GM12878 (cell line): ENCODE results near the gene STAT5B. TPM values are rescaled to one million over a fixed set of nuclear protein-coding genes. Genes with fewer than 3 reads are reported as not detected.

Source experiments
- ATF7 ChIP-seq: fragments of 450-650 bp; IDR thresholded peaks from 2 replicates; pipeline ENCODE4 v1.6.1; 2016; ENCODE audit warnings: low read depth, mild to moderate bottlenecking
- BACH1 ChIP-seq: fragments of 450-650 bp; IDR thresholded peaks from 2 replicates; pipeline ENCODE4 v1.6.1; 2017; ENCODE audit warnings: mild to moderate bottlenecking, borderline replicate concordance
- CREB1 ChIP-seq: IDR thresholded peaks from 2 replicates; pipeline ENCODE4 v1.6.1; 2012; ENCODE audit warnings: low read depth, mild to moderate bottlenecking, inconsistent platforms
- CREM ChIP-seq: IDR thresholded peaks from 2 replicates; pipeline ENCODE4 v1.6.1; 2014; ENCODE audit warnings: antibody characterized with exemption, low read depth
- EED ChIP-seq: sonication (generic); IDR thresholded peaks from 2 replicates; pipeline ENCODE4 v1.6.1; 2016; ENCODE audit warnings: antibody characterized with exemption, low read depth
- EGR1 ChIP-seq, 2 experiments: IDR thresholded peaks; 1 replicate in 1 of 2; 2 replicates in 1 of 2; pipeline ENCODE4 v1.6.1; 2011 to 2012; ENCODE audit warnings: low read depth in 2 of 2, low read length in 2 of 2, borderline replicate concordance in 1 of 2, mild to moderate bottlenecking in 1 of 2, moderate library complexity in 1 of 2
- ESRRA ChIP-seq: IDR thresholded peaks from 2 replicates; pipeline ENCODE4 v1.6.1; 2012; ENCODE audit warnings: mild to moderate bottlenecking, low read length, improper control_type of control experiment
- FOXK2 ChIP-seq: fragments of 450-650 bp; IDR thresholded peaks from 2 replicates; pipeline ENCODE4 v1.6.1; 2017; ENCODE audit warnings: mild to moderate bottlenecking, moderate library complexity
- FOXM1 ChIP-seq: IDR thresholded peaks from 2 replicates; pipeline ENCODE4 v1.6.1; 2012; ENCODE audit warnings: low read depth, mild to moderate bottlenecking, inconsistent platforms, low read length, moderate library complexity
- HCFC1 ChIP-seq: fragments of 150-350 bp; IDR thresholded peaks from 2 replicates; pipeline ENCODE4 v1.6.1; 2014; ENCODE audit warnings: low read length
- IRF4 ChIP-seq: IDR thresholded peaks from 2 replicates; pipeline ENCODE4 v1.6.1; 2011; ENCODE audit warnings: low read depth, low read length
- MAX ChIP-seq: IDR thresholded peaks from 2 replicates; pipeline ENCODE4 v1.6.1; 2012; ENCODE audit warnings: low read depth, low read length, improper control_type of control experiment
- NFIC ChIP-seq: IDR thresholded peaks from 2 replicates; pipeline ENCODE4 v1.6.1; 2012; ENCODE audit warnings: low read depth, mild to moderate bottlenecking, inconsistent platforms, low read length, moderate library complexity
- PAX8 ChIP-seq: fragments of 450-650 bp; IDR thresholded peaks from 2 replicates; pipeline ENCODE4 v1.6.1; 2017; ENCODE audit warnings: mild to moderate bottlenecking, moderate library complexity
- POLR2AphosphoS2 ChIP-seq: IDR thresholded peaks from 2 replicates; pipeline ENCODE4 v1.6.1; 2011; ENCODE audit warnings: low read depth, mild to moderate bottlenecking, low read length, improper control_type of control experiment, moderate library complexity
- POU2F2 ChIP-seq: IDR thresholded peaks from 3 replicates; pipeline ENCODE4 v1.6.1; 2011; ENCODE audit warnings: low read depth, mild to moderate bottlenecking, low read length, borderline replicate concordance
- SMAD1 ChIP-seq: fragments of 450-650 bp; IDR thresholded peaks from 2 replicates; pipeline ENCODE4 v1.6.1; 2018; ENCODE audit warnings: mild to moderate bottlenecking, low read depth; ENCODE audit not compliant: partially characterized antibody
- SMAD5 ChIP-seq: IDR thresholded peaks from 2 replicates; pipeline ENCODE4 v1.6.1; 2016; ENCODE audit warnings: antibody characterized with exemption, low read depth
- STAT3 ChIP-seq: IDR thresholded peaks from 2 replicates; pipeline ENCODE4 v1.6.1; 2011; ENCODE audit warnings: low read depth, low read length, improper control_type of control experiment
- TCF3 ChIP-seq: IDR thresholded peaks from 2 replicates; pipeline ENCODE4 v1.6.1; 2012; ENCODE audit warnings: low read depth, mild to moderate bottlenecking, low read length, borderline replicate concordance; ENCODE audit not compliant: insufficient read depth
- WRNIP1 ChIP-seq: IDR thresholded peaks from 2 replicates; pipeline ENCODE4 v1.6.1; 2011; ENCODE audit warnings: low read depth, low read length, improper control_type of control experiment, borderline replicate concordance
- YBX1 ChIP-seq: fragments of 450-650 bp; IDR thresholded peaks from 2 replicates; pipeline ENCODE4 v1.6.1; 2016; ENCODE audit warnings: antibody characterized with exemption
- YY1 ChIP-seq: IDR thresholded peaks from 2 replicates; pipeline ENCODE4 v1.6.1; 2011; ENCODE audit warnings: low read depth, mild to moderate bottlenecking, low read length
- ZBTB40 ChIP-seq: fragments of 450-650 bp; IDR thresholded peaks from 2 replicates; pipeline ENCODE4 v1.6.1; 2016; ENCODE audit warnings: mild to moderate bottlenecking, moderate library complexity, borderline replicate concordance
- ZSCAN29 ChIP-seq: fragments of 450-650 bp; IDR thresholded peaks from 2 replicates; pipeline ENCODE4 v1.6.1; 2017; ENCODE audit warnings: mild to moderate bottlenecking, moderate library complexity
- polyA plus RNA-seq, 11 experiments: library from polyadenylated mRNA; depleted of rRNA in 4 of 11; unstranded in 6 of 11; stranded (reverse) in 5 of 11; fragments of >200 nt; fragmentation: Nextera tagmentation in 4 of 11; fragmentation: Illumina TruSeq in 1 of 11; extraction: Ambion mirVana in 4 of 11; extraction: Trizol in 1 of 11; gene quantifications; 1 replicate in 1 of 11; 2 replicates in 10 of 11; pipeline versions ENCODE4 v1.2.1 to v1.2.3, GENCODE V29; 2011 to 2016; ENCODE audit warnings: inconsistent platforms in 2 of 11, missing spikeins in 2 of 11, low read depth in 1 of 11
- total RNA-seq, 4 experiments: library from RNA; depleted of rRNA in 3 of 4; stranded (reverse); fragments of >200 nt in 3 of 4; fragmentation: Illumina TruSeq in 1 of 4; extraction: Trizol in 1 of 4; gene quantifications; 2 replicates each; pipeline versions ENCODE4 v1.2.1 to v1.2.3, GENCODE V29; 2013 to 2021
- TF ChIP-seq, protein P1 (sequence below): fragments of 450-650 bp; IDR thresholded peaks from 2 replicates; pipeline ENCODE4 v1.6.1; 2017; ENCODE audit warnings: mild to moderate bottlenecking, low read depth, inconsistent platforms; ENCODE audit not compliant: poor library complexity, severe bottlenecking

The STAT5B gene
- total and polyA plus RNA-seq, 10 of the 15 experiments (the other 5 are each of a cell fraction or from before 2014, with no cell fraction given), result 11.0 to 69.6 (median 46.7) TPM

GRCh38 chr17:42183741-42184711 lies 92.2 kb downstream of the STAT5B start (continued):
- TF ChIP-seq ZBTB40 (no peak; the same call in 1 of the 2 replicates), CREM (peak; percentile 5; the same call in 1 of the 2 replicates), FOXM1 (no peak), TCF3 (0 out of 2 replicates have a peak, but pooled peaks have one; percentile 16), IRF4 (no peak), ZSCAN29 (0 out of 2 replicates have a peak, but pooled peaks have one; percentile 55), MAX (peak; percentile 75), ESRRA (no peak), NFIC (no peak), POU2F2 (no peak), EGR1 (IDR thresholded peaks at IDR 0.05; ENCODE audit: borderline replicate concordance in 1 of 2, low read depth in 2 of 2, low read length in 2 of 2) (no peak), HCFC1 (no peak; the same call in 1 of the 2 replicates), YY1 (peak; percentile 80), EED (no peak), STAT3 (no peak), ATF7 (no peak), POLR2AphosphoS2 (no peak), FOXK2 (no peak), SMAD5 (0 out of 2 replicates have a peak, but pooled peaks have one; percentile 30), SMAD1 (no peak), PAX8 (no peak), CREB1 (no peak), WRNIP1 (no peak), YBX1 (no peak), BACH1 (peak; percentile 56)
- TF ChIP-seq, protein P1, sequence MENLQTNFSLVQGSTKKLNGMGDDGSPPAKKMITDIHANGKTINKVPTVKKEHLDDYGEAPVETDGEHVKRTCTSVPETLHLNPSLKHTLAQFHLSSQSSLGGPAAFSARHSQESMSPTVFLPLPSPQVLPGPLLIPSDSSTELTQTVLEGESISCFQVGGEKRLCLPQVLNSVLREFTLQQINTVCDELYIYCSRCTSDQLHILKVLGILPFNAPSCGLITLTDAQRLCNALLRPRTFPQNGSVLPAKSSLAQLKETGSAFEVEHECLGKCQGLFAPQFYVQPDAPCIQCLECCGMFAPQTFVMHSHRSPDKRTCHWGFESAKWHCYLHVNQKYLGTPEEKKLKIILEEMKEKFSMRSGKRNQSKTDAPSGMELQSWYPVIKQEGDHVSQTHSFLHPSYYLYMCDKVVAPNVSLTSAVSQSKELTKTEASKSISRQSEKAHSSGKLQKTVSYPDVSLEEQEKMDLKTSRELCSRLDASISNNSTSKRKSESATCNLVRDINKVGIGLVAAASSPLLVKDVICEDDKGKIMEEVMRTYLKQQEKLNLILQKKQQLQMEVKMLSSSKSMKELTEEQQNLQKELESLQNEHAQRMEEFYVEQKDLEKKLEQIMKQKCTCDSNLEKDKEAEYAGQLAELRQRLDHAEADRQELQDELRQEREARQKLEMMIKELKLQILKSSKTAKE, result no peak
